Thyroid gland (tissue), 4 donors: ENCODE results near the gene CROCC2. TPM values are rescaled to one million over a fixed set of nuclear protein-coding genes. Genes with fewer than 3 reads are reported as not detected.

Experiments used
- DNase-seq, 2 donors: peaks; one replicate each; pipeline ENCODE4 v3.0.0-alpha.2; 2019
- H3K27ac ChIP-seq, 3 donors: fragments of 200-600 bp; sonication (generic); 1 replicate in 2 of 3; 2 replicates in 1 of 3; pipeline ENCODE4 v1.5.1; 2016 to 2019; ENCODE audit warnings: mild to moderate bottlenecking in 1 of 3, moderate library complexity in 1 of 3
- H3K27me3 ChIP-seq: fragments of 200-600 bp; sonication (generic); one replicate; pipeline ENCODE4 v1.5.1; 2019
- H3K36me3 ChIP-seq, 2 donors: fragments of 200-600 bp; sonication (generic); one replicate each; pipeline ENCODE4 v1.5.1; 2016 to 2019
- H3K4me1 ChIP-seq, 2 donors: fragments of 200-600 bp; sonication (generic); one replicate each; pipeline ENCODE4 v1.5.1; 2017 to 2019
- H3K4me3 ChIP-seq, 3 donors: fragments of 200-600 bp; sonication (generic); replicated peaks in 1 of 3; 1 replicate in 2 of 3; 2 replicates in 1 of 3; pipeline ENCODE4 v1.5.1; 2016; ENCODE audit warnings: mild to moderate bottlenecking in 1 of 3
- H3K9me3 ChIP-seq: fragments of 200-600 bp; sonication (generic); one replicate; pipeline ENCODE4 v1.5.1; 2017
- POLR2A ChIP-seq, 2 donors: fragments of 450-650 bp; IDR thresholded peaks; one replicate each; pipeline ENCODE4 v1.6.1; 2017; ENCODE audit warnings: antibody characterized with exemption in 2 of 2, mild to moderate bottlenecking in 2 of 2, moderate library complexity in 1 of 2
- WGBS, 2 donors: methylation state at CpG; one replicate each; pipeline ENCODE4 v1.1.5; 2017; 5-methylcytosine and 5-hydroxymethylcytosine counted together
- intact Hi-C: fragments of 100-400 bp; cut with DNase I; formaldehyde crosslinking; loops from one replicate; pipeline ENCODE4 v1.15.1; 2023
- total RNA-seq, 4 donors: library from RNA; depleted of rRNA; stranded (reverse); fragments of >200 nt; gene quantifications; one replicate each; pipeline ENCODE4 v1.2.3, GENCODE V29; 2016
- TF ChIP-seq, protein P1 (sequence below), 6 experiments: fragments of 200-600 bp in 3 of 6; fragments of 450-650 bp in 3 of 6; sonication (generic) in 3 of 6; IDR thresholded peaks; one replicate each; pipeline ENCODE4 v1.5.1; 2016 to 2019; ENCODE audit warnings: antibody characterized with exemption in 6 of 6, mild to moderate bottlenecking in 2 of 6, inconsistent platforms in 1 of 6, moderate library complexity in 1 of 6

Gene CROCC2
- total RNA-seq, 4 donors from 2014 or later, result not detected

DNA sequence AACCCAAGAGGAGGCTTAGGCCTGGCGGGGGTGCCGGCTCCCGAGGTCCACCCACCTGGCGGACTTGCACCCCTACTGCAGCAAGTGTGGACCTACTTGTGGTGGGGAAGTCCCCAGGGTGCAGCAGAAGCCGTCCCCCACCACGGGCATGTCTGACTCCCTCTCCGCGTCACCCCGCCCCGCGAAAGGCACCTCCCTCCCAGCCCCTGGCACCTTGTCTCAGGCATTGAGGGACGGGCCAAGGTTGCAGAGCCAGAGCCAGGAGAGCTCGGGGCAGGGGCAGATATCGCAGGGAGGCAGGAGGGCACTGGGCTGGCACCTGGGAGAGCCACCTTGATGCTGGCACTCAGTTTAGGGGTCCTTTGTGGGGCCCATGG, 19.0 kb downstream of the CROCC2 start:
- 90 to 94% methylated on average over 12 to 14 of the region's 14 CpGs for WGBS, 2 donors
- no peak for DNase-seq
- Histone ChIP-seq H3K36me3 (no peaks in the 10 kb centered on the region), H3K4me1 (peaks cover 0 to 5% of the 10 kb centered on the region in 2 donors), H3K9me3 (no peaks in the 10 kb centered on the region), H3K27ac (no peak overlapping the region), H3K4me3 (no peak overlapping the region), H3K27me3 (no peaks in the 10 kb centered on the region)
- intact Hi-C loops, result no loop called here
- TF ChIP-seq, protein P1, sequence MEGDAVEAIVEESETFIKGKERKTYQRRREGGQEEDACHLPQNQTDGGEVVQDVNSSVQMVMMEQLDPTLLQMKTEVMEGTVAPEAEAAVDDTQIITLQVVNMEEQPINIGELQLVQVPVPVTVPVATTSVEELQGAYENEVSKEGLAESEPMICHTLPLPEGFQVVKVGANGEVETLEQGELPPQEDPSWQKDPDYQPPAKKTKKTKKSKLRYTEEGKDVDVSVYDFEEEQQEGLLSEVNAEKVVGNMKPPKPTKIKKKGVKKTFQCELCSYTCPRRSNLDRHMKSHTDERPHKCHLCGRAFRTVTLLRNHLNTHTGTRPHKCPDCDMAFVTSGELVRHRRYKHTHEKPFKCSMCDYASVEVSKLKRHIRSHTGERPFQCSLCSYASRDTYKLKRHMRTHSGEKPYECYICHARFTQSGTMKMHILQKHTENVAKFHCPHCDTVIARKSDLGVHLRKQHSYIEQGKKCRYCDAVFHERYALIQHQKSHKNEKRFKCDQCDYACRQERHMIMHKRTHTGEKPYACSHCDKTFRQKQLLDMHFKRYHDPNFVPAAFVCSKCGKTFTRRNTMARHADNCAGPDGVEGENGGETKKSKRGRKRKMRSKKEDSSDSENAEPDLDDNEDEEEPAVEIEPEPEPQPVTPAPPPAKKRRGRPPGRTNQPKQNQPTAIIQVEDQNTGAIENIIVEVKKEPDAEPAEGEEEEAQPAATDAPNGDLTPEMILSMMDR (IDR thresholded peaks at IDR 0.05), result no peak
- TF ChIP-seq POLR2A (IDR thresholded peaks at IDR 0.05), result no peak

DNA sequence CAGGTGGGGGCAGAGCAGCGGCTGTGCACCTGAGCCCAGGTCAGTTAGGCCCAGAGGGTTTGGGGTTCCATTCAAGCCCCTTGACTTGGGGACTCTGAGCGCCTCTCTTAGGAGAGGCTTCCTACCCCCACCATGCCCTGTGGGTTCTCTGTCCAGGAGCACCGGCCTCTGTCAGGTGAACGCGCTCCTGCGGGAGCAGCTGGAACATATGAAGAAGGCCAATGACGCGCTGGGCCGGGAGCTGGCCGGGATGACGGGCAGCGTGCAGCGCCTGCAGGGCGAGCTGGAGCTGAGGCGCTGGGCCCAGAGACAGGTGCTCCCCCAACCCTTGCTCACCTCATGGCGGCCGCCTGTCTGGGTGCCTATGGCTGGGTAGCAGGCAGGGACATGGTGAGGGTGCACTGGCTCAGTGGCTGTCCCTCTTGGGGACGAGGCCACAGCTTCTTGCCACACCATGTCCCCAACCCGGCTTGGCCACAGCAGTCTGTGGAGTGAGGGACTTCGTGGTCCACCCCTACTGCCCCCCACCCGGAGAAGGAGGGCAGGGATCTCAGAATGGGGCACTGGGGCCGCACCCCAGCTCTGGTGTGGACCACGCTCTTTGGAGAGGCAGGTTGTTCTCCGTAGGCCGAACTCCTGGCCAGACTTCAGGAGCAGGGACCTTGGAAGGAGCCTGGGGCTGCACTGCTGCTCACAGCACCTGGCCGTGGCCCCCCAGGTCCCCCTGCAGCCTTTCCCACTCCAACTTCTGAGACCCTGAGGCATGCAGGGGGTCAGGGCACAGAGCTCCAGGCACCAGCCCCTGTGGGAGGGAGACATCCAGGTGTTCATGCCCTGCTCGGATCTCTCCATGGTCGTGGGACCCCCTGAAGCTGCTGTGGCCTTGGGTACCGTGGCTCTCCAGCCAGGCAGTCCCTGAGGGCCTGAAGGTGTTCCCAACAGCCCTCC, 19.7 kb downstream of the CROCC2 start:
- Histone ChIP-seq H3K9me3 (no peaks in the 10 kb centered on the region), H3K36me3 (no peaks in the 10 kb centered on the region), H3K4me1 (peaks cover 0 to 5% of the 10 kb centered on the region in 2 donors), H3K4me3 (no peak overlapping the region), H3K27ac (no peak overlapping the region), H3K27me3 (no peaks in the 10 kb centered on the region)
- 88 to 92% methylated on average over 12 to 20 of the region's 29 CpGs for WGBS, 2 donors
- TF ChIP-seq, protein P1 (IDR thresholded peaks at IDR 0.05), result no peak
- no peak for TF ChIP-seq POLR2A (IDR thresholded peaks at IDR 0.05)
- intact Hi-C loops, result no loop called here
- DNase-seq, result no peak

DNA sequence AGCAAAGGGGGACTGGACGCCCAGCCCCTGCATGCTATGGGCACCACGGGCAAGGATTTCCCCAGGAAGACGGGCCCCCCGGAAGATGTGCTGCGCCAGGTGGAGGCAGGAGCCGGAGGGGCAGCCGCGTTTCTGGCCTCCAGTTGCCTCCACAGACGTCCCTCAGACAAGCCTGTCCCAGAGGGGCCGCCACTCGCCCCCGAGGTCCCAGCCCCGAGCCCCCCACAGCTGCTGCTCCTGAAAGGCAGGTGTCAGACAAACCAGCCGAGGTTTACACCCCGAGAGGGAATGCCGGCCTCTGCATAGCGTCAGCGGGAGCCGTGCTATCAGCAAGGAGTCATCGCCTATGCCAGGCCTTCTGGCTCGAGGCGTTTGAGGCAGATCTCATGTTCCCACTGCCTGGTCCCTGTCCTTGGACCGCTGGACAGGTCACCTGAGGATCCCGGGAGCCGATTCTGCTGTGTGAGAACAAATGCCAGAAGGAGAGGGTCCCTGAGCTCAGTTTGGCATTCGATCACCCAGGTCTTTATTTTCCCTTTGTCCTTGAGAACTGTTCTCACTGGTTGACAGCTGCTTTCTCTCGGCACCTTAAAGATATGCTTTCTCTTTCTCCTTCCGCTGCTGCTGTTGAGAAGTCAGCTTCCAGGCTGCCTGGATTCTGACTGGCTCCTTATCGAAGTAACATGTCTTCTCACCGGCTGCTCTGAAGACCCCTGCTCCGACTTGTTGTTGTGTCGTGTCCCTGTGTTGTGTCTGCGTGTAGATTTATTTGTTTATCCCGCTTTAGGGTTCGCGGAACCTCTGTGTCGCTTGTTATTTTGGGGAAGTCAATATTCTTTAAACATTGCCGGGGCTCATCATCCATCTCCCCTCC, 20.6 kb downstream of the CROCC2 start:
- WGBS, 2 donors, result 75 to 83% methylated on average over 16 to 17 of the region's 38 CpGs
- H3K27ac ChIP-seq, result no peak overlapping the region

DNA sequence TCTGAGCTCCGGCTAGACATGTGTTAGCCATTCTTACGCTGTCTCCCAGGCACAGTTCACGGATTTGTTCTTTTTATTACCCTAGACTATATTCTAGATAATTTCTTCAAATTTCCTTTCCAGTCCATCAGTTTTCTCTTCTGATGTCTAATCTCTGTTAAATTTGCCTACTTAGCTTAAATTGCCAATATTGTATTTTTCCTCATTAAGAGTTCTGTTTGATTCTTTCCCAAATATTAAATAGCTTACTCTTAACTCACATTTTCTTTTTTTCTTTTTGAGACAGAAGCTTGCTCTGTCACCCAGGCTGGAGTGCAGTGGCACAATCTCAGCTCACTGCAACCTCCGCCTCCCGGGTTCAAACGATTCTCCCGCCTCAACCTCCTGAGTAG, 21.2 kb downstream of the CROCC2 start:
- intact Hi-C loops, result no loop called here
- no peak for DNase-seq
- TF ChIP-seq, protein P1 (IDR thresholded peaks at IDR 0.05), result no peak
- no peak for TF ChIP-seq POLR2A (IDR thresholded peaks at IDR 0.05)
- Histone ChIP-seq H3K4me3 (no peak overlapping the region), H3K4me1 (no peaks in the 10 kb centered on the region), H3K27me3 (no peaks in the 10 kb centered on the region), H3K36me3 (no peaks in the 10 kb centered on the region), H3K9me3 (no peaks in the 10 kb centered on the region), H3K27ac (no peak overlapping the region)
- WGBS, 2 donors, result 85 to 91% methylated on average over 7 of the region's 7 CpGs

More for the DNA sequence above, 20.6 kb downstream of the CROCC2 start:
- no peaks in the 10 kb centered on the region for H3K9me3 ChIP-seq
- peaks cover 0 to 2% of the 10 kb centered on the region in 2 donors for H3K4me1 ChIP-seq
- intact Hi-C loops, result no loop called here
- no peak for TF ChIP-seq POLR2A (IDR thresholded peaks at IDR 0.05)
- TF ChIP-seq, protein P1 (IDR thresholded peaks at IDR 0.05), result no peak
- H3K4me3 ChIP-seq, result no peak overlapping the region
- no peaks in the 10 kb centered on the region for H3K36me3 ChIP-seq
- no peaks in the 10 kb centered on the region for H3K27me3 ChIP-seq
- no peak for DNase-seq
